Gastroesophageal sphincter (tissue), 3 donors: ENCODE measurements around the gene KLHL3.

Experiments
- EP300 ChIP-seq: sonication (generic); formaldehyde crosslinking; IDR thresholded peaks from one replicate; pipeline ENCODE4 v1.6.1; 2017; ENCODE audit warnings: antibody characterized with exemption, mild to moderate bottlenecking
- POLR2A ChIP-seq, 2 donors: fragments of 450-650 bp; IDR thresholded peaks; one replicate each; pipeline ENCODE4 v1.6.1; 2017; ENCODE audit warnings: antibody characterized with exemption in 2 of 2, mild to moderate bottlenecking in 2 of 2, moderate library complexity in 1 of 2
- TF ChIP-seq, protein P1 (sequence below), 4 experiments: fragments of 200-600 bp in 2 of 4; fragments of 450-650 bp in 2 of 4; sonication (generic) in 1 of 4; IDR thresholded peaks; one replicate each; pipeline ENCODE4 v1.5.1; 2017 to 2019; ENCODE audit warnings: antibody characterized with exemption in 4 of 4, mild to moderate bottlenecking in 2 of 4, moderate library complexity in 2 of 4

DNA sequence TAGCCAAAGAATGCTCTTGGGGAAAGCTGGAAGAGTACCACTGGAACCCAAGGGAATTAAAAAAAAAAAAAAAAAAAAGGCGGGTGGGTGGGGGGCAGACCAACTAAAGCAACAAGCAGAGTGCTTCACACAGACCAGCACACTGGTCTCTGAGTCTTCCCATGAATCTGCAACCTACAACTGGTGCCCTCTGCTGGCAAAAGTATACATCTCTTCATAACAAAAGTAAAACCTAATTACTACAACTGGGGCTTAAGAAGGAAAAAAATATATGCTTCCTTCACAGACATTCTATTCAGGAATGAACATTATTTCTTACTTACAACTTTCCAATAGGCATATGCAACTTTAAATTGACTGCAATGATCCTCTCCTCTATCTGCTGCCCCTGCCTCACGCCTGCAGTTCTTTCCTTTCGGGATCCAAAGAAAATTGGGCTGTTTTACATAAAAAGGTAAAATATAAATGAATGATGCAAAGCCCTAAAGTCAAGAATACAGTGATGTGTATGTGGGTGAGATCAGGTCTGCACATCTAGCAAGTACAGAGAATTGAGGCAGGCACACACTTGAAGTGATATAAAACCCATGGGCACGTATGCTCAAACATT lies 7.2 kb upstream of the KLHL3 start:
- TF ChIP-seq, protein P1, sequence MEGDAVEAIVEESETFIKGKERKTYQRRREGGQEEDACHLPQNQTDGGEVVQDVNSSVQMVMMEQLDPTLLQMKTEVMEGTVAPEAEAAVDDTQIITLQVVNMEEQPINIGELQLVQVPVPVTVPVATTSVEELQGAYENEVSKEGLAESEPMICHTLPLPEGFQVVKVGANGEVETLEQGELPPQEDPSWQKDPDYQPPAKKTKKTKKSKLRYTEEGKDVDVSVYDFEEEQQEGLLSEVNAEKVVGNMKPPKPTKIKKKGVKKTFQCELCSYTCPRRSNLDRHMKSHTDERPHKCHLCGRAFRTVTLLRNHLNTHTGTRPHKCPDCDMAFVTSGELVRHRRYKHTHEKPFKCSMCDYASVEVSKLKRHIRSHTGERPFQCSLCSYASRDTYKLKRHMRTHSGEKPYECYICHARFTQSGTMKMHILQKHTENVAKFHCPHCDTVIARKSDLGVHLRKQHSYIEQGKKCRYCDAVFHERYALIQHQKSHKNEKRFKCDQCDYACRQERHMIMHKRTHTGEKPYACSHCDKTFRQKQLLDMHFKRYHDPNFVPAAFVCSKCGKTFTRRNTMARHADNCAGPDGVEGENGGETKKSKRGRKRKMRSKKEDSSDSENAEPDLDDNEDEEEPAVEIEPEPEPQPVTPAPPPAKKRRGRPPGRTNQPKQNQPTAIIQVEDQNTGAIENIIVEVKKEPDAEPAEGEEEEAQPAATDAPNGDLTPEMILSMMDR (IDR thresholded peaks at IDR 0.05): peak; percentile 48 to 66 (median 59)
- TF ChIP-seq POLR2A (IDR thresholded peaks at IDR 0.05): no peak
- no peak for TF ChIP-seq EP300
